ENCODE results near the gene AQP12B.
"Not testable (repeated sequence)": the region's sequence is repeated elsewhere in the genome, so short reads cannot be mapped to it uniquely, and the experiment has no call there.

Gene AQP12B

DNA sequence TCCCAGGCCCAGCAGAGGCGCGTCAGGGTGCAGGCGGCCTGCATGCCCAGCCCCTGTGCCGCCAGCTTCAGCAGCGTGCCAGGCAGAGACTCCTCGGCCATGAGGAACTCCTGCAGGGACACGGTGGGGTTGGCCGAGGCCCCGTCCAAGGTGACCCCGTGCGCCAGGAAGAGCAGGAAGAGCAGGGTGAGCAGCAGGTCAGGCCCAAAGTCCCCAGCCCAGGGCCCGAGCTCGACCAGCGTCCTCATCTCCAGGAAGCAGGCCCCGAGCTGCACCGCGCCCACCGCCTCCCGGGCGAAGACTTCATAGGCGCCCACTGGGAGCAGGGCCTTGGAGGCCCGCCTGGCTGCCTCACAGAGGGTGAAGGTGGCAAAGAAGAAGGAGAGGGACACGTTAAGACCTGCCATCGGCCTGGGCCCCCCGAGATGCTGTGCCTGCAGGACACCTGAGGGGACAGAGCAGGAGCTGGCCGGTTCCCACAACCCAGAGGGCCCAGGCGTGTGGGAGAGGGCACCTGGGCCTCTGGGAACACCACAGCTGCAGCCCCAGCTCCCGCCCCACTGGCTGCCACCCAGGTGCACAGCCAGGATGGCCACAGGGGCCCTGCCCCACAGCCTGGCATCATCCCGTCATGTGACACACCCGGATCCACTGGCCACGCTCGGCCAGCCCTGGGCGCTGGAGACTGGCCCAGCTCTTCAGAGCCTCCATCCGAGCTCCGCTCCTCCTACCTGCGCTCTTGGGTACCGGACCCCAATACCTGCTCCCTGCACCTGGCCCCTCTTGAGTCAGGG lies at the start of gene AQP12B:
Gene AQP12B (minus strand): TSS at position 455 of the 794 bp plus-strand sequence. CDS start 48 bp downstream, at position 407.
- H3K27ac ChIP-seq = not testable (repeated sequence)

- TF ChIP-seq CTCF (conservative IDR thresholded peaks at IDR 0.05) (no peak), ZFX (IDR thresholded peaks at IDR 0.05) (no peak)
- H3K27ac ChIP-seq = no peak overlapping the region
Observed at GRCh38 chr2:240732184-240732583, 49.5 kb upstream of the AQP12B start.

DNA sequence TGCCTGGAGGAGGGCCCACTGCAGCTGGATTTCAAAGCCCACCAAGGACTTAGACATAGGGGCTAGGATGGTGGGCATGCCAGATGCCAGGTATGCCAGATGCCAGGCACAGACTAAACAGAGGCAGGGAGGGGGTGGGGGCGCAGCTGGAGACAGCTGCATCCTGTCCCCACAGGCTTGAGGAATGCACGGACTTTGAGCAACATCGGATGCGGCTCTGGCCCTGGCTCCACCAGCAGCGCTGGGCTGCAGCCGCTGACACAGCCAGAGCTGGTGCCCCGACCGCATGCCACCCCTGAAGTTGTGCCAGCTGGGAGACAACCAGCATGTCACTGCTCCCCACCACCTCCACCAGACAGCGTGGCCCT lies 48.5 kb upstream of the AQP12B start:
- TF ChIP-seq ZFX (IDR thresholded peaks at IDR 0.05) = no peak
- no peak for TF ChIP-seq CTCF (conservative IDR thresholded peaks at IDR 0.05)
- H3K27ac ChIP-seq = no peak overlapping the region

DNA sequence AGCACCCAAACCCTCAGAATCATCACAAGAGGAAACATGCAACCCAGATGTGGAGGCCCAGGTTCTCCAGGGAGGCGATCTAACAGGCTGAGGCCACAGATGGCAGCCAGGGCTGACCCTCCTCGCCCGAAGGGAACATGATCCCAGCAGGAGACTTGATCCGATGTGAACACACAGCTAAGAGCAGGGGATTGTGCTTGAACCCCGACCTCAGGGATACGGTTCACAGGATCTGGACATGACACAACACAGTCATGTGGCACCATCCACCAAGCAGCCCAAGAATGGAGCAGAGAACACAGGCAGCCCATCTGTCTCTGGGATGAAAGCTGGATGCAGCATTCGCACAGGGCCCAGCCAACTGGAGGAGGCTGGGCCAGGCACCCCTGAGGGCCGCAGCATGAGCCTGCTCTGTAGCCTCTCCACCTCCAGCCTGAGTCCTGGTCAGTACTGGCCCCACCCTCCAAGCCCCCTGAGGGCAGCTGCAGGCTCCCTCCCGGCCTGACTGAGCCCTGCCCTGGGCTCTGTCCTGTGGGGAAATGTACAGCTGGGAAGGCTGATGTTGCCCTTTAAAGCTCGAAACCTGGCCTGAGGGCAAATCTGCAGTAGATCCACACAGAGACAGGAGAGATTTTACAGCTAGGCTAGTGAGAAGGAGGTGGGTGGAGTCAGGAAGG lies 48.0 kb upstream of the AQP12B start:
- TF ChIP-seq CTCF (conservative IDR thresholded peaks at IDR 0.05) = no peak
- TF ChIP-seq ZFX (IDR thresholded peaks at IDR 0.05) = no peak
- no peak overlapping the region for H3K27ac ChIP-seq

DNA sequence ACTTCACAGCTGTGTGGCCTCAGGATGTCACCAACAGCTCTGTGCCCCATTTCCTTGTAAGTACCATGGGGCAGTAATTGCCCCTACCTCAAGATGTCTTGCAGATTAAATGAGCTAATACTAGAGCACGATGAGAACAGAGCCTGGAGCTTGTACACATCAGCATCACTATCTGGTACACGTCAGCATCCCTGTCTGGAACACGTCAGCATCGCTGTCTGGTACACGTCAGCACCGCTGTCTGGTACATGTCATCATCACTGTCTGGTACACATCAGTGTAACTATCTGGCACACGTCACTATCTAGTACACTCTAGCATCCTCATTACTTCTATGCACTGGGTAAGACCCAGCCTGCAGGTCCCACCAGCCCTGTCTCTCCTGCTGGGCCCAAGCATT lies 46.1 kb upstream of the AQP12B start:
- no peak overlapping the region for H3K27ac ChIP-seq

GRCh38 chr2:240728361-240728760 lies 45.7 kb upstream of the AQP12B start:
- no peak overlapping the region for H3K27ac ChIP-seq
- TF ChIP-seq CTCF (conservative IDR thresholded peaks at IDR 0.05) = no peak
- no peak for TF ChIP-seq ZFX (IDR thresholded peaks at IDR 0.05)

More for the DNA sequence above, 46.1 kb upstream of the AQP12B start:
- no peak for TF ChIP-seq CTCF (conservative IDR thresholded peaks at IDR 0.05)
- no peak for TF ChIP-seq ZFX (IDR thresholded peaks at IDR 0.05)

DNA sequence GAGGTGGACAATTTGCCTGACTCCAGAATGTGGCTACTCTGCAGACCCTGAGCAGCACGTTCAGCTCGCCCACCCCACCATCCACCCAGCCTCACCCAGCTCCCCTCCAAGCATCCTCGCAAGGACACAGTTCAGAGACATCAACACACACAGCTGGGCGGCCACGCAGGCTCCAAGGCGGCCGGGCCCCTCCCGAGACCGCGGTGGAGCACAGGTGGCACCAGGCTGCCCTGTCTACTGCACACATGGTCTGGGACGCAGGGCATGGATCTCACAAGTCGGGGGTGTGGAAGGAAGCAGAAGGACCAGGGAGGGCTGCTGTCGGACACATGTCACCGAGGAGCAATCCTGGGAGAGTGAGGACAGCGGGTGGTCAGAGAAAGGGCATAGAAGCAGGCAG lies 45.2 kb upstream of the AQP12B start:
- no peak for TF ChIP-seq CTCF (conservative IDR thresholded peaks at IDR 0.05)
- no peak for TF ChIP-seq ZFX (IDR thresholded peaks at IDR 0.05)
- no peak overlapping the region for H3K27ac ChIP-seq
